Measurements from ENCODE around the gene ELMO3.

ELMO3 gene

DNA sequence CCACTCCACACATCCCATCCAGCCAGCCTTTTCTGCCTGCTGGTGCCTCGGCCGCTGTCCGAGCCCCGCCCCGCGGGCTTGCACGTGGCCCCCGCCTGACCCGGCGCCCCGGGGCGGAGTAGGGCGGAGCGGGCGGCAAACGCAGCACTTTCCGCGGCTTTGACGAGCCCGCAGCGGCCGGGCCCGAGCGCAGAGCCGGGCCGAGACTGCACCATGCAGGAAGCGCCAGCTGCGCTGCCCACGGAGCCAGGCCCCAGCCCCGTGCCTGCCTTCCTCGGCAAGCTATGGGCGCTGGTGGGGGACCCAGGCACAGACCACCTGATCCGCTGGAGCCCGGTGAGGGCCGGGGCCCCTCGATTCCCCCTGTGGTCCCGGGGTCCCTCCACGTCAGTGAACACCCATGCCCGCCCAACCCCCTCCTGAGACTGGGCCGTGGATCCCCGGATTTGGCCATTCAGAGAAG is 34.3 kb upstream of the ELMO3 start, which contains the start of gene HSF4:
TSS of gene HSF4 (plus strand) at position 147 of the 463 bp plus-strand sequence. CDS start at position 214, 67 bp downstream.
- DNase-seq: peak; percentile 34

- DNase-seq: no peak
These were observed 33.5 kb upstream of the ELMO3 start for GRCh38 chr16:67165121-67166078.

GRCh38 chr16:67166110-67166547 is 32.8 kb upstream of the ELMO3 start:
- no peak for DNase-seq

DNA sequence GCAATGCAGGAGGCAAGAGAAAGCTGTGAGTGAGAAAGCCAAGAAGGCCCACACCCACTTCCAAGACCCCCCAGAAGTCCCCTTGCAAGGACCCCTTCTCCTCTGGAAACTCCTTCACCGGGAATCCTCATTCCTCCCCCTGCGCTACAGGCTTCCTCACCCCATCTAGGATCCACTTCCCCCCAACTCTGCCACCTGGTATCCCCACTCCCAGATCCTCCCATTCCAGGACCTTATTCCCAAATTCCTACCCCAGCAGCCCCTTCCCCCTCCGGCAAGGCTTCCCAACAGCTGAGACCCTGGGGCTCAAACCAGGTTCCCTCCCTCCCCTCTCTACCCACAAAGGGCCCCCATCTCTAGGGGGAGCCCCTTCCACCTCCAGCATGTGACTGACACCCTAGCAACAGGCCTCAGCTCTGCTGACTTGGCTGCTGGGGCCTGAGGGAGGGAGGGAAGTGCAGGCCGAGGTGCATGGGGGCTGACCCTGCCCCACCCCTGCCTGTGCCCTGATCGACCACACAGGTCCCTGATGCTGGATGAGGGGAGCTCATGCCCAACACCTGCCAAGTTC is 32.2 kb upstream of the ELMO3 start:
- no peak for DNase-seq

DNA sequence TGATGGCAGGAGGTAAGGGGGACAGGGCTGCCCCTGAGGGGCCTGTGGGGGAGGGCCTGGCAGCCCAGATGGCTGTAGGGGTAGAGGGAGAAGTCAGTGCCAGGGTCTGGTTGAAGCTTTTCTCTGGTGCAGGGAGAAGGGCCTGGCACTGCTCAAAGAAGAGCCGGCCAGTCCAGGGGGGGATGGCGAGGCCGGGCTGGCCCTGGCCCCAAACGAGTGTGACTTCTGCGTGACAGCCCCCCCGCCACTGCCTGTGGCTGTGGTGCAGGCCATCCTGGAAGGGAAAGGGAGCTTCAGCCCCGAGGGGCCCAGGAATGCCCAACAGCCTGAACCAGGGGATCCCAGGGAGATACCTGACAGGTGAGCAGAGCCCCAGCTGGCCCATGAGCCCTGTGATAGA is 31.3 kb upstream of the ELMO3 start:
- DNase-seq: no peak

DNA sequence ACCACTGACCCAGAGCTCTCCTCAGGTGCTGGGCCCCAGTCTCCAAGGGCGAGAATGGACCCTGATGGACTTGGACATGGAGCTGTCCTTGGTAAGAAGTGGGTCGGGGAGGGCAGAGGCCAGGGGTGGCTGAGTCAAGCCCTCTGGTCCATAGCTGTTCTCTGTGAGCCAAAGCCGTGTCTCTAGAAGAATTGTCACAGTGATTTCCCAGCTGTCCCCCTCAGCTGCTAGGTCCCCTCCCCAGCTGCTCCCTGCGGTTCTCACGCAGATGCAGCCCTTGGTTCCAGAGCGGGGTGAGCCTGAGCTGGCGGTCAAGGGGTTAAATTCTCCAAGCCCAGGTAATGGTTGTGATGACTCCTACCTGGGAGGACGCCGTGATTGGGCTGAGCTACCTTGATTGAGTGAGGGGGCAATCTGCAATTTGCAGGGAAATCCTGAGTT is 29.9 kb upstream of the ELMO3 start:
- no peak for DNase-seq

GRCh38 chr16:67169642-67170167 is 29.2 kb upstream of the ELMO3 start:
- no peak for DNase-seq

- peak; percentile 83 for DNase-seq
These were observed 28.6 kb upstream of the ELMO3 start, which contains the start of gene NOL3 for GRCh38 chr16:67170168-67170948. TSS of gene NOL3 (plus strand) at chr16:67170538.

DNA sequence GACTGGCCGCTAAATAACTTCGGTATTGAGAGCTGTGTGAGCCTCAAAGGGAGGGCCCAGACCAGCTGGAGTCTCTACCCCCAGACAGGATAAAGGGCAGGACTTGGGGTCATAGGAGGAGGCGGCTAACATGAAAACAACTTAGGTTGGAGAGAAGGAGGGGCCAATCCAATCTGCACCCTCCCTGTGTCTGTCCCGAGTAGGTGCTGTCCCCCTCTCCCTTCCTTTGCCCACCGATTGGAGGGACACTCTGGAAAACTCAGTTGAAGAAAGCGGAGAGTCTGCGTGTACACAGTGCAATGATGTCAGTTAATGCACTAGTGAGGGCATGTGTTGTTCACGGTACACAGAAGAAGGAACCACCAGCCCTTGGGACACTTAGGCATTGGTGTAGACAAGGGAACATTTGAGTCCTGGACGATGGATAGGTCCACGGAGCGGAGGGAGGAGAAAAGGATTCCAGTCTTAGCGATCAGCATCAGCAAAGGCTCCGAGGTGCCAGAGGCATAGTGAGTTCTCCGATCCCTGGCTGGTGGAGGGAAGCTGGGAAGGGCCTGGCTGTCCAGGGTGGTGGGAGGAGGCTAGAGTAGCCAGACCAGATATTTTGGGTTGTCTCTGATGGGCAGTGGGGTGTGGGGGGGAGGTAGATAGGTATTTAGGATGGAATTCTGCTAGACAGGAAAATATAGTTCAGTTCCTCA is 27.8 kb upstream of the ELMO3 start:
- DNase-seq: no peak

- no peak for DNase-seq
These were observed 25.6 kb upstream of the ELMO3 start for GRCh38 chr16:67173323-67173722.

GRCh38 chr16:67173808-67174705 is 24.9 kb upstream of the ELMO3 start:
- DNase-seq: peak; percentile 80

GRCh38 chr16:67174706-67175231 is 24.2 kb upstream of the ELMO3 start:
- DNase-seq: no peak

GRCh38 chr16:67176662-67177061 is 22.3 kb upstream of the ELMO3 start:
- no peak for DNase-seq

- DNase-seq: no peak
These were observed 20.9 kb upstream of the ELMO3 start for GRCh38 chr16:67177743-67178699.

- DNase-seq: no peak
These were observed 19.4 kb upstream of the ELMO3 start for GRCh38 chr16:67179421-67180080.

GRCh38 chr16:67180166-67180565 is 18.8 kb upstream of the ELMO3 start:
- DNase-seq: no peak

GRCh38 chr16:67181346-67181745 is 17.6 kb upstream of the ELMO3 start:
- DNase-seq: peak; percentile 82

- DNase-seq: no peak
These were observed 16.6 kb upstream of the ELMO3 start for GRCh38 chr16:67182288-67182687.

DNA sequence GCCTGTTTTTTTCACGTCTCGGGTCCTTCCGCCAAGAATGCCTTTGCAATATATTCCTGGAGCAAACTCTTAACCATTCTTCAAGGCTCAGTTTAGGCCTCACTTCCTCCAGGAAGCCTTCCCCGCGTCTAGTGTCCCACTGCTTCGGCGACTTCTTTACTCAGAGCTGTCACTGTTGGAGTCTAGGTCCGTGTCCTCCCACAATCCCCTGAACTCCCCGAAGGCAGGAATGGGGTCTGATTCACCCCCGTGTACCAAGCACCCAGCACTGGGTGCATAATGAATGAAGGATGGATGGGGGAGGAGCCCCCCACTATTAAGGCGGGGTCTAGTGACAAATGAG is 15.7 kb upstream of the ELMO3 start:
- no peak for DNase-seq

All from HCEC 1CT (cell line).